ENCODE measurements around the gene PGLYRP2.

The PGLYRP2 gene

DNA sequence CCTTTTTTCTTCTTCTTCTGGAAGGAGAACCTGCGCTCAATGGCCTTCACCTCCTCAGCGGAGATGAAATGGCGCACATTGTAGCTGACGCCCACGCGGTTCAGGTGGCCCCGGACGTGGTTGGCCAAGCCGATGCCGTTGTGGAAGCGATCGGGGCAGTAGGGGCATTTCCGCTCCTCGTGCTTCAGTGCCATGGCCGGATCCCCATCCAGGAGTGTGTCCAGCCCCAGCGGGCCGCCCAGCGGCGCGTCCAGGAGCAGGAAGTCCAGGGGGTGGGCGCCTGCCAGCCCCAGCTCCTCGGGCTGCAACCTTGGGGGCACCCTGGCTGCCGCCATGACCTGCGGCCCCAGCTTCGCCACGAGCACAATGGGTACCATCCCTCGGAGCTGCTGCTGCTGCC, 40.7 kb downstream of the PGLYRP2 start:
- H3K4me3 ChIP-seq (ENCODE audit: low read depth, low read length) = no peak overlapping the region
- no peak for DNase-seq (ENCODE audit: low read depth)
- TF ChIP-seq, protein P1, sequence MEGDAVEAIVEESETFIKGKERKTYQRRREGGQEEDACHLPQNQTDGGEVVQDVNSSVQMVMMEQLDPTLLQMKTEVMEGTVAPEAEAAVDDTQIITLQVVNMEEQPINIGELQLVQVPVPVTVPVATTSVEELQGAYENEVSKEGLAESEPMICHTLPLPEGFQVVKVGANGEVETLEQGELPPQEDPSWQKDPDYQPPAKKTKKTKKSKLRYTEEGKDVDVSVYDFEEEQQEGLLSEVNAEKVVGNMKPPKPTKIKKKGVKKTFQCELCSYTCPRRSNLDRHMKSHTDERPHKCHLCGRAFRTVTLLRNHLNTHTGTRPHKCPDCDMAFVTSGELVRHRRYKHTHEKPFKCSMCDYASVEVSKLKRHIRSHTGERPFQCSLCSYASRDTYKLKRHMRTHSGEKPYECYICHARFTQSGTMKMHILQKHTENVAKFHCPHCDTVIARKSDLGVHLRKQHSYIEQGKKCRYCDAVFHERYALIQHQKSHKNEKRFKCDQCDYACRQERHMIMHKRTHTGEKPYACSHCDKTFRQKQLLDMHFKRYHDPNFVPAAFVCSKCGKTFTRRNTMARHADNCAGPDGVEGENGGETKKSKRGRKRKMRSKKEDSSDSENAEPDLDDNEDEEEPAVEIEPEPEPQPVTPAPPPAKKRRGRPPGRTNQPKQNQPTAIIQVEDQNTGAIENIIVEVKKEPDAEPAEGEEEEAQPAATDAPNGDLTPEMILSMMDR (IDR thresholded peaks at IDR 0.05; ENCODE audit: insufficient read depth, low read depth, low read length, missing control alignments) = no peak

DNA sequence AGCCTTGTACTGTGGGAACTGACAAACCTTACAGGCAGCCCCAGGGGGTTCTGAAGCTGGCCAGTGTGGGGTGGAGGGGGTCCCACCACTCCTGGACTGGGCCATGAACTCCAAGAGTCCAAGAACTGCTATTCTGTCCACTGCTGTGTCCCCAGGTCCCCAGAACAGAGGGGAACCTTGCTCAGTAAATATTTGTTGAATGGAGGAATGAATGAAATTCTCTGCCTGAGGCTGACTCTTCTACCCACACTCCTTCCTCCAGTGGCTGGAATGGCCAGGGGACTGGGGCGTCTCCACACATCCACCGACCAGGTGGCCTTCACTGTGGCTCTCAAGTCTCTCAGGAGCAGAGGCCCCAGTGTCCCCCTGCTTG, 41.2 kb downstream of the PGLYRP2 start:
- DNase-seq (ENCODE audit: low read depth) = no peak
- no peak overlapping the region for H3K4me3 ChIP-seq (ENCODE audit: low read depth, low read length)

DNA sequence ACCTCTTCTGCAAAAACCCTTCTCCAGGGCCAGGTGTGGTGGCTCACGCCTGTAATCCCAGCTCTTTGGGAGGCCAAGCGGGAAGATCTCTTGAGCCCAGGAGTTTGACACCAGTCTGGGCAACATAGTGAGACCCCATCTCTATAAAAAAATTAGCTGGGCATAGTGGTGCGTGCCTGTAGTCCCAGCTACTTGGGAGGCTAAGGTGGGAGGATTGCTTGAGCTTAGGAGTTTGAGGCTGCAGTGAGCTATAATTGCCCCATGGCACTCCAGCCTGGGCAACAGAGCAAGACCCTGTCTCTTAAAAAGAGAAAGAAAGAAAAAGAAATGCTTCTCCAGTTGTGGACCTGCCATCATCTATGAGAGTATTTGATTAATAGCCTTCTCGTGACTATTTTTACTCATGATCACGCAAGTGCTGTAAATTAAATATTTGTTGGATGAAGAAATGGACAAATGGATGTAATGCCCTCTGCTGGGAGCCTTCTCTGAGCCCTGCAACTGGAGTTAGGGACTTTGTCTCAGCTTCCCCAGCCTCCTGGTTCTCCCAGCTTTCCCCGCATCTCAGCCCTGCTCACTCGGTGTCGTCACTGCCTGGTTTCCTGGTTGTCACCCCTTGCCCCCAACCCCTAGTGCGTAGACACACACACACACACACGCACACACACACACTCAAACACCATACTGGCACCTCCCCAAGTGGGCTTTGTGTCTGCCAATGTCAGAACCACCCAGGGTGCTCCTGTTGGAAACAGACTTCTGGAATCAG, 41.8 kb downstream of the PGLYRP2 start:
- TF ChIP-seq, protein P1 (IDR thresholded peaks at IDR 0.05; ENCODE audit: insufficient read depth, low read depth, low read length, missing control alignments) = no peak
- H3K4me3 ChIP-seq (ENCODE audit: low read depth, low read length) = no peak overlapping the region
- no peak for DNase-seq (ENCODE audit: low read depth)

More for the DNA sequence above, 41.2 kb downstream of the PGLYRP2 start:
- TF ChIP-seq, protein P1 (IDR thresholded peaks at IDR 0.05; ENCODE audit: insufficient read depth, low read depth, low read length, missing control alignments) = no peak

DNA sequence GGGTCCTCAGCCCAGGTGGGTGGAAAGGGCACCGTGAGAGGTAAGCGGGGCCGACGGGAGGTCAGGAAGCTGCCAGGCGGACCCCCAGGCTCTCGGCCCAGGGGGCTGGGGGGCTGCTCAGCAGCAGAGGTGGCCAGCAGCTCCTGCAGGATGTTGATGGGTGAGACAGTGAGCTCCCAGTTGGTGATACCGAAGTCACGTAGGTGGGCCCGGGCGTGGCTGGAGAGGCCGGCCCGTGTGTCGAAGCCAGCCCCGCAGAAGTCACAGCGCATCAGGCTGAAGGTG, 42.5 kb downstream of the PGLYRP2 start:
- TF ChIP-seq, protein P1 (IDR thresholded peaks at IDR 0.05; ENCODE audit: insufficient read depth, low read depth, low read length, missing control alignments) = no peak
- no peak overlapping the region for H3K4me3 ChIP-seq (ENCODE audit: low read depth, low read length)
- no peak for DNase-seq (ENCODE audit: low read depth)

DNA sequence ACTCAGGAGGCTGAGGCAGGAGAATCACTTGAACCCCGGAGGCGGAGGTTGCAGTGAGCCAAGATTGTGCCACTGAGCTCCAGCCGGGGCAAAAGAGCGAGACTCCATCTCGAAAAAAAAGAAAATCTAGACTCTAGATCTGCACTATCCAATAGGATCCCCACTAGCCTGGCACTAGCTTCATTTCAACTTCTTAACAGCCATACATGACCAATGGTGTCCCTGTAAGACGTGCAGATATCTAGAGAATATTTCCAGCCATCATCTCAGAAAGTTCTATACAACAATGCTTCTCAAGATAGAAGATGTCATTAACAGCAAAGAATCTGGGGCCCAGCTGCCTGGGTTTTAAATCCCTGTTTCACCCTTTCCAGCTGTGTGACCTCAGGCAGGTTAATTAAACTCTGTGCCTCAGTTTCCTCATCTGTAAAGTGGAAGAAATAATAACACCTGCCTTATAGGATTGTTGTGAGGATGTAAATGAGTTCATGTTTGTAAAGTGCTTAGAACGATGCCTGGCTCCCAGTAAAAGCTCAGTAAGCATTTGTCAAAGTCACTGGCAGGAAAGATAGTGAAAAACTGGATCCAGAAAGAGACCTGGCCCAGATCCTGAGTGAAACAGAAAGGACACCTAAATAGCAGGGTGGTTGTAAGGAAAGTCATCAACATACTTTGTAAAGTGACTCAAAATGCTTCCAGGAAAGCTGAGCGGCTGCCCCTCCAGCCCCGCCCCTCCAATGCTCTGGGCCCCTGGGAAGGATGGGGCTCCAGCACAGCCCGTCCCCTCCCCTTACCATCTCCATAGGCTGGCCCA, 43.1 kb downstream of the PGLYRP2 start:
- no peak overlapping the region for H3K4me3 ChIP-seq (ENCODE audit: low read depth, low read length)
- DNase-seq (ENCODE audit: low read depth) = no peak
- TF ChIP-seq, protein P1 (IDR thresholded peaks at IDR 0.05; ENCODE audit: insufficient read depth, low read depth, low read length, missing control alignments) = no peak

DNA sequence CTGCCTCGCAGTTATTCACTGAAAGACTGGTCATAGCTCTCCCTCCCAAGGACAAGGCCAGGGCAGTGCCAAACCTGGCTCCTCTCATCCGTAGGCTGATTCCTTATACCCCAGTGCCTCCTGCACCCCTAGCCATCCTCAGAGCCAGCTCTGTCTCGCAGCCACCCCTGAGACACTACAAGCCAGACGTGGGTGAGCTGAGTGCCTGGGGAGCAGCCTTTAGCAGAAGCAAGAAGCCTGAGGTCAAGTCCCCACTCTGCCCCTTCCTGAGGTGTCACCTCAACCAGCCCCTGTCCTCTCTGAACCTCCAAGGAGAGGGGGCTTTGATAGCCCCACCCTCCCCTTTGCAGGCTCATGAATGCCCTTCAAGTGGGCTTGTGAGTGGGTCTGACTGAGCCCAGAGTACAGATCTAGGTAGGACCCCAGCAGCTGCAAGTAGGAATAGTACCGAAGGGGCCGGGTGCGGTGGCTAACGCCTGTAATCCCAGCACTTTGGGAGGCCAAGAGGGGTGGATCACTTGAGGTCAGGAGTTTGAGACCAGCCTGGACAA, 45.7 kb downstream of the PGLYRP2 start:
- H3K4me3 ChIP-seq (ENCODE audit: low read depth, low read length) = 0 out of 2 replicates have a peak overlapping the region, but pooled peaks have one; percentile 82
- TF ChIP-seq, protein P1 (IDR thresholded peaks at IDR 0.05; ENCODE audit: insufficient read depth, low read depth, low read length, missing control alignments) = no peak

More for the DNA sequence above, 45.7 kb downstream of the PGLYRP2 start:
- DNase-seq (ENCODE audit: low read depth) = no peak

Data from GM12865 (cell line).